Panc1 (cell line): ENCODE data around the gene IGFBP4.

Source experiments
- POLR2AphosphoS5 ChIP-seq: IDR thresholded peaks from 2 replicates; pipeline ENCODE4 v1.6.1; 2012; ENCODE audit warnings: mild to moderate bottlenecking, low read depth, low read length, moderate library complexity
- SIN3A ChIP-seq: IDR thresholded peaks from 2 replicates; pipeline ENCODE4 v1.6.1; 2012; ENCODE audit warnings: low read depth, mild to moderate bottlenecking, low read length, moderate library complexity, borderline replicate concordance; ENCODE audit not compliant: insufficient read depth
- TF ChIP-seq, protein P1 (sequence below): fragments of 450-650 bp; IDR thresholded peaks from 2 replicates; pipeline ENCODE4 v1.5.1; 2017; ENCODE audit warnings: mild to moderate bottlenecking
- TF ChIP-seq, protein P2 (sequence below), 2 experiments: IDR thresholded peaks; 2 replicates each; pipeline ENCODE4 v1.6.1; 2011 to 2012; ENCODE audit warnings: low read depth in 2 of 2, control low read depth in 1 of 2, low read length in 1 of 2, mild to moderate bottlenecking in 1 of 2, moderate library complexity in 1 of 2; ENCODE audit not compliant: insufficient read depth in 1 of 2

DNA sequence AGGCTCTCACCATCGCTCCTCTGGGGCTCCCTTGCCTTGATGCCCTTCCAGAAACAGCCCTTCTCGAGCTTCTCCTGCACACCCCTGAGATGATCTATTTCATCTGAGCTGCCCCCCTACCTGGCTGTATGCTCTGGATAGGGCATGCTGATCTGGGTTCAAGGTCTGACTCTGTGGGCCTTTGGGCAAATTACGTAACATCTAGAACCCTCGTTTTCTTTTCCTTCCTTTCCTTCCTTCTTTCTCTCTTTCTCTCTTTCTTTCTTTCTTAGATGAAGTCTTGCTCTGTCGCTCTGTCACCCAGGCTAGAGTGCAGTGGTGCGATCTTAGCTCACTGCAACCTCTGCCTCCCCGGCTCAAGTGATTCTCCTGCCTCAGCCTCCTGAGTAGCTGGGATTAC, 37.9 kb downstream of the IGFBP4 start:
- TF ChIP-seq, protein P1, sequence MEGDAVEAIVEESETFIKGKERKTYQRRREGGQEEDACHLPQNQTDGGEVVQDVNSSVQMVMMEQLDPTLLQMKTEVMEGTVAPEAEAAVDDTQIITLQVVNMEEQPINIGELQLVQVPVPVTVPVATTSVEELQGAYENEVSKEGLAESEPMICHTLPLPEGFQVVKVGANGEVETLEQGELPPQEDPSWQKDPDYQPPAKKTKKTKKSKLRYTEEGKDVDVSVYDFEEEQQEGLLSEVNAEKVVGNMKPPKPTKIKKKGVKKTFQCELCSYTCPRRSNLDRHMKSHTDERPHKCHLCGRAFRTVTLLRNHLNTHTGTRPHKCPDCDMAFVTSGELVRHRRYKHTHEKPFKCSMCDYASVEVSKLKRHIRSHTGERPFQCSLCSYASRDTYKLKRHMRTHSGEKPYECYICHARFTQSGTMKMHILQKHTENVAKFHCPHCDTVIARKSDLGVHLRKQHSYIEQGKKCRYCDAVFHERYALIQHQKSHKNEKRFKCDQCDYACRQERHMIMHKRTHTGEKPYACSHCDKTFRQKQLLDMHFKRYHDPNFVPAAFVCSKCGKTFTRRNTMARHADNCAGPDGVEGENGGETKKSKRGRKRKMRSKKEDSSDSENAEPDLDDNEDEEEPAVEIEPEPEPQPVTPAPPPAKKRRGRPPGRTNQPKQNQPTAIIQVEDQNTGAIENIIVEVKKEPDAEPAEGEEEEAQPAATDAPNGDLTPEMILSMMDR, result no peak
- TF ChIP-seq POLR2AphosphoS5 (no peak), SIN3A (no peak)
- TF ChIP-seq, protein P2, sequence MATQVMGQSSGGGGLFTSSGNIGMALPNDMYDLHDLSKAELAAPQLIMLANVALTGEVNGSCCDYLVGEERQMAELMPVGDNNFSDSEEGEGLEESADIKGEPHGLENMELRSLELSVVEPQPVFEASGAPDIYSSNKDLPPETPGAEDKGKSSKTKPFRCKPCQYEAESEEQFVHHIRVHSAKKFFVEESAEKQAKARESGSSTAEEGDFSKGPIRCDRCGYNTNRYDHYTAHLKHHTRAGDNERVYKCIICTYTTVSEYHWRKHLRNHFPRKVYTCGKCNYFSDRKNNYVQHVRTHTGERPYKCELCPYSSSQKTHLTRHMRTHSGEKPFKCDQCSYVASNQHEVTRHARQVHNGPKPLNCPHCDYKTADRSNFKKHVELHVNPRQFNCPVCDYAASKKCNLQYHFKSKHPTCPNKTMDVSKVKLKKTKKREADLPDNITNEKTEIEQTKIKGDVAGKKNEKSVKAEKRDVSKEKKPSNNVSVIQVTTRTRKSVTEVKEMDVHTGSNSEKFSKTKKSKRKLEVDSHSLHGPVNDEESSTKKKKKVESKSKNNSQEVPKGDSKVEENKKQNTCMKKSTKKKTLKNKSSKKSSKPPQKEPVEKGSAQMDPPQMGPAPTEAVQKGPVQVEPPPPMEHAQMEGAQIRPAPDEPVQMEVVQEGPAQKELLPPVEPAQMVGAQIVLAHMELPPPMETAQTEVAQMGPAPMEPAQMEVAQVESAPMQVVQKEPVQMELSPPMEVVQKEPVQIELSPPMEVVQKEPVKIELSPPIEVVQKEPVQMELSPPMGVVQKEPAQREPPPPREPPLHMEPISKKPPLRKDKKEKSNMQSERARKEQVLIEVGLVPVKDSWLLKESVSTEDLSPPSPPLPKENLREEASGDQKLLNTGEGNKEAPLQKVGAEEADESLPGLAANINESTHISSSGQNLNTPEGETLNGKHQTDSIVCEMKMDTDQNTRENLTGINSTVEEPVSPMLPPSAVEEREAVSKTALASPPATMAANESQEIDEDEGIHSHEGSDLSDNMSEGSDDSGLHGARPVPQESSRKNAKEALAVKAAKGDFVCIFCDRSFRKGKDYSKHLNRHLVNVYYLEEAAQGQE (IDR thresholded peaks at IDR 0.05; ENCODE audit: insufficient read depth in 1 of 2, low read depth in 2 of 2, low read length in 1 of 2), result no peak
